T1000 (cell line): Measurements from ENCODE around the gene CORO2A.
"Not testable (repeated sequence)": the region's sequence is repeated elsewhere in the genome, so short reads cannot be mapped to it uniquely, and the experiment has no call there.

Experiments
- DNase-seq: peaks from one replicate; lab custom pipeline; 2025; ENCODE audit warnings: mixed read lengths; lab: John Stamatoyannopoulos, UW

CORO2A gene

GRCh38 chr9:98117097-98117496, 75.3 kb downstream of the CORO2A start:
- not testable (repeated sequence) for DNase-seq

- DNase-seq, result no peak
Measured at GRCh38 chr9:98109052-98109451, 83.4 kb downstream of the CORO2A start.

- DNase-seq, result no peak
Measured at GRCh38 chr9:98108531-98109031, 83.9 kb downstream of the CORO2A start.

- DNase-seq, result no peak
Measured at GRCh38 chr9:98107926-98108325, 84.5 kb downstream of the CORO2A start.

GRCh38 chr9:98105006-98105405, 87.4 kb downstream of the CORO2A start:
- DNase-seq, result no peak

GRCh38 chr9:98104445-98104881, 88.0 kb downstream of the CORO2A start:
- no peak for DNase-seq

GRCh38 chr9:98101868-98102273, 90.6 kb downstream of the CORO2A start:
- no peak for DNase-seq

- no peak for DNase-seq
Measured at GRCh38 chr9:98101416-98101815, 91.0 kb downstream of the CORO2A start.

- no peak for DNase-seq
Measured at GRCh38 chr9:98100456-98100855, 92.0 kb downstream of the CORO2A start.

- DNase-seq, result no peak
Measured at GRCh38 chr9:98099898-98100297, 92.5 kb downstream of the CORO2A start.

GRCh38 chr9:98099346-98099745, 93.1 kb downstream of the CORO2A start:
- no peak for DNase-seq

- no peak for DNase-seq
Measured at GRCh38 chr9:98097836-98098235, 94.6 kb downstream of the CORO2A start.

GRCh38 chr9:98096091-98096490, 96.3 kb downstream of the CORO2A start:
- DNase-seq, result no peak

GRCh38 chr9:98095401-98095800, 97.0 kb downstream of the CORO2A start:
- DNase-seq, result no peak

- DNase-seq, result no peak
Measured at GRCh38 chr9:98094851-98095250, 97.6 kb downstream of the CORO2A start.

GRCh38 chr9:98094316-98094715, 98.1 kb downstream of the CORO2A start:
- no peak for DNase-seq

- no peak for DNase-seq
Measured at GRCh38 chr9:98092613-98092931, 99.9 kb downstream of the CORO2A start.

GRCh38 chr9:98091735-98092612, 100.5 kb downstream of the CORO2A start:
- no peak for DNase-seq

GRCh38 chr9:98090674-98091073, 101.8 kb downstream of the CORO2A start:
- DNase-seq, result not testable (repeated sequence)

- no peak for DNase-seq
Measured at GRCh38 chr9:98087420-98088354, 104.8 kb downstream of the CORO2A start.

GRCh38 chr9:98086461-98086860, 106.0 kb downstream of the CORO2A start:
- no peak for DNase-seq

GRCh38 chr9:98085944-98086343, 106.5 kb downstream of the CORO2A start:
- no peak for DNase-seq

- no peak for DNase-seq
Measured at GRCh38 chr9:98085058-98085457, 107.4 kb downstream of the CORO2A start.
